DND-41 (cell line): ENCODE measurements around the gene IFNL2.

ENCODE experiments used
- CTCF ChIP-seq: IDR thresholded peaks from 2 replicates; pipeline ENCODE4 v1.5.1; 2012; ENCODE audit warnings: borderline replicate concordance, low read length, moderate library complexity, mild to moderate bottlenecking; ENCODE audit not compliant: poor library complexity, severe bottlenecking; ENCODE audit errors: extremely low read depth
- EZH2 ChIP-seq: IDR thresholded peaks from 3 replicates; pipeline ENCODE4 v1.6.1; 2012; ENCODE audit warnings: borderline replicate concordance, low read depth, mild to moderate bottlenecking, moderate library complexity, low read length, inconsistent platforms; ENCODE audit not compliant: severe bottlenecking

DNA sequence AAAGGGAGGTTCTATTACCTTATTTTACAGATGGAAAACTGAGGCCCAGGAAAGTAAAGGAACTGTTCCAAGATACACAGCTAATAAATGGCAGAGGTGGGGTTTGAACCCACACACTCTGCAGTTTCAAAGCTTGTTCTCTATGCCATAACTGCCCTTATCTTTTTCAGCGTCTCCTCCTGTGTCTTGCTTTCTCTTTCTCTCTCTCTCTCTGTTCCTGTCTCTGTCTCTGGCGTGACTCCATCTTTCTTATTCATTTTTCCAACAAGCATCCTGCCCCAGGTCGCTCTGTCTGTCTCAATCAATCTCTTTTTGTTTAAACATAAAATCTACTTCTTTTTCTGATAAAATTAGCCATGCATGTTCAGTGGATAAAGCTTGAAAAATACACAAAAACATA is 16.4 kb upstream of the IFNL2 start:
- no peak for TF ChIP-seq CTCF
- TF ChIP-seq EZH2 = no peak
